LHCN-M2 (cell line): ENCODE results near the gene MISP3. TPM values are rescaled to one million over a fixed set of nuclear protein-coding genes. Genes with fewer than 3 reads are reported as not detected.

Experiments
- DNase-seq: peaks from one replicate; pipeline ENCODE4 v3.0.0-alpha.2; 2012; ENCODE audit warnings: low read depth
- total RNA-seq: library from RNA; depleted of rRNA; stranded (reverse); fragments of >200 nt; gene quantifications from 2 replicates; pipeline ENCODE4 v1.2.3, GENCODE V29; 2014; rRNA removed

Gene MISP3
- total RNA-seq, 1 experiment from 2014 or later, result 0.34 TPM

GRCh38 chr19:14119644-14120496 is 47.3 kb downstream of the MISP3 start:
- DNase-seq, result no peak

- DNase-seq, result no peak
These were observed 47.9 kb downstream of the MISP3 start for GRCh38 chr19:14120497-14120780.

- DNase-seq, result no peak
These were observed 50.3 kb downstream of the MISP3 start for GRCh38 chr19:14122924-14123323.

Other genes starting within 250 kb of the MISP3 start
- gene NANOS3, start 195.7 kb upstream of the MISP3 start, total RNA-seq, result not detected in 2 replicates
- gene BRME1, start 166.7 kb upstream of the MISP3 start, total RNA-seq, result 1.1 and 1.7 TPM in 2 replicates
- 19.2 and 21.0 TPM in 2 replicates for gene CC2D1A, start 166.6 kb upstream of the MISP3 start, total RNA-seq
- gene PODNL1, start 134.4 kb upstream of the MISP3 start, total RNA-seq, result 2.1 and 5.2 TPM in 2 replicates
- 28.8 and 30.2 TPM in 2 replicates for gene DCAF15, start 120.3 kb upstream of the MISP3 start, total RNA-seq
- gene RFX1, start 66.5 kb upstream of the MISP3 start, total RNA-seq, result 2.2 and 2.5 TPM in 2 replicates
- not detected in 2 replicates for gene RLN3, start 44.6 kb upstream of the MISP3 start, total RNA-seq
- gene IL27RA, start 41.0 kb upstream of the MISP3 start, total RNA-seq, result 0.29 and 0.32 TPM in 2 replicates
- gene PALM3, start 10.7 kb upstream of the MISP3 start, total RNA-seq, result 0.11 and 0.38 TPM in 2 replicates
- gene C19orf67, start 13.0 kb downstream of the MISP3 start, total RNA-seq, result not detected in 2 replicates
- 59.3 and 64.5 TPM in 2 replicates for gene SAMD1, start 18.0 kb downstream of the MISP3 start, total RNA-seq
- gene PRKACA, start 45.0 kb downstream of the MISP3 start, total RNA-seq, result 64.7 and 76.2 TPM in 2 replicates
- 107 and 111 TPM in 2 replicates for gene ASF1B, start 63.8 kb downstream of the MISP3 start, total RNA-seq
- 0.45 and 1.6 TPM in 2 replicates for gene ADGRL1, start 133.4 kb downstream of the MISP3 start, total RNA-seq